A673 (cell line): ENCODE data around the gene VPS9D1. TPM values are rescaled to one million over a fixed set of nuclear protein-coding genes. Genes with fewer than 3 reads are reported as not detected.
"Not testable (repeated sequence)": the region's sequence is repeated elsewhere in the genome, so short reads cannot be mapped to it uniquely, and the experiment has no call there.

Experiments
- BruUV-seq: library from RNA; stranded (reverse); fragments of 400-500 nt; replicated peaks from 2 replicates; lab custom pipeline; 2021; lab: Mats Ljungman, UMichigan
- CTCF ChIA-PET: fragments of 300-600 bp; sonication (Branson Sonifier 250); formaldehyde crosslinking; loops from one replicate; lab custom pipeline; 2022; ENCODE audit warnings: antibody characterized with exemption; lab: Charles Lee
- POLR2A ChIA-PET: fragments of 300-600 bp; sonication (Branson Sonifier 250); formaldehyde crosslinking; loops from one replicate; lab custom pipeline; 2022; ENCODE audit warnings: antibody characterized with exemption; ENCODE audit not compliant: low non-redundant PET; lab: Charles Lee
- DNase-seq: peaks from one replicate; pipeline ENCODE4 v3.0.0-alpha.2; 2015; ENCODE audit warnings: low spot score
- H3K27ac ChIP-seq: fragments of 200-600 bp; sonication (generic); 2 replicates; pipeline ENCODE4 v1.5.1; 2016; ENCODE audit warnings: mixed run types, low read depth, mild to moderate bottlenecking, mixed read lengths, antibody characterized with exemption, low read length; ENCODE audit not compliant: poor library complexity, severe bottlenecking
- H3K27me3 ChIP-seq: fragments of 200-600 bp; sonication (generic); replicated peaks from 2 replicates; pipeline ENCODE4 v1.6.1; 2017; ENCODE audit warnings: mixed run types, low read depth, mild to moderate bottlenecking, mixed read lengths, antibody characterized with exemption, low read length; ENCODE audit not compliant: insufficient read depth, poor library complexity
- H3K36me3 ChIP-seq: fragments of 200-600 bp; sonication (generic); 2 replicates; pipeline ENCODE4 v1.6.1; 2016; ENCODE audit warnings: mixed run types, mild to moderate bottlenecking, mixed read lengths, antibody characterized with exemption, low read length; ENCODE audit not compliant: insufficient read depth, poor library complexity, severe bottlenecking
- H3K4me1 ChIP-seq: fragments of 200-600 bp; sonication (generic); 2 replicates; pipeline ENCODE4 v1.6.1; 2017; ENCODE audit warnings: mixed run types, mild to moderate bottlenecking, mixed read lengths, antibody characterized with exemption, low read length; ENCODE audit not compliant: insufficient read depth, poor library complexity, severe bottlenecking
- H3K4me3 ChIP-seq: fragments of 200-600 bp; sonication (generic); 2 replicates; pipeline ENCODE4 v1.5.1; 2016; ENCODE audit warnings: low read depth, mixed run types, mild to moderate bottlenecking, mixed read lengths, low read length; ENCODE audit not compliant: poor library complexity, severe bottlenecking
- H3K9me3 ChIP-seq: fragments of 200-600 bp; sonication (generic); 2 replicates; pipeline ENCODE4 v1.6.1; 2016; ENCODE audit warnings: mixed run types, low read depth, mild to moderate bottlenecking, mixed read lengths, antibody characterized with exemption, low read length; ENCODE audit not compliant: poor library complexity, severe bottlenecking
- EZH2 ChIP-seq: fragments of 200-600 bp; sonication (generic); IDR thresholded peaks from 2 replicates; pipeline ENCODE4 v1.6.1; 2017; ENCODE audit warnings: borderline replicate concordance, low read depth, mild to moderate bottlenecking, mixed read lengths, antibody characterized with exemption, low read length; ENCODE audit not compliant: poor library complexity, severe bottlenecking
- intact Hi-C: fragments of 100-400 bp; cut with micrococcal nuclease; formaldehyde crosslinking; loops from one replicate; pipeline ENCODE4 v1.10.0; 2022; ENCODE audit not compliant: unreplicated experiment
- total RNA-seq: library from RNA; stranded (reverse); gene quantifications from 2 replicates; pipeline ENCODE4 v1.2.3, GENCODE V29; 2021
- TF ChIP-seq, protein P1 (sequence below): fragments of 300-800, 200-600 bp; sonication (generic); conservative IDR thresholded peaks from 2 replicates; pipeline ENCODE4 v1.5.1; 2017; ENCODE audit warnings: low read depth, mild to moderate bottlenecking, antibody characterized with exemption, low read length, moderate library complexity, mixed read lengths

VPS9D1 gene
- total RNA-seq, 1 experiment from 2014 or later, result 3.4 TPM

DNA sequence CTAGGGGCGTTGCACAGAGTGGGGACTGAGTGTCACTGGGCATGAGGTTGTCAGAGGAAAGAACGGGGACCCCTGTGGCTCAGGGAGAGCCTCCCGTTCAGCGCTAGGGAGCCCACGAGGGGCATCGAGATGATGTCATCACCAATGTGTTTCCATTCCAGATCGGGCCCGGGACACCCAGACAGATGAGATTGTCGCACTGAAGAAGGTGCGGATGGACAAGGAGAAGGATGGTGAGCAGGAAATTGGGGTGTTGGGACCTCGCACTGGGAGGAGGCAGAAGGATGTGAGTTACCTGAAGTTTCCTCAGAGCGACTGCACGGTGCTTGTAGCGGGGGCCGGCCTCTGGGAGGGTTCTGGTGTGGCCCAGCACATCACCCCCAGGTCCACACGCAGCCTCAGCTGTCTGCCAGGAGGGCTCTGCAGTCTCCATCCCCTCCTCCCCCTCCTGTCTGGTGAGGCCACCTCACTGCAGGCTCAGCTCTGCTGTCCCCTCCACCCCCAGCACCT, 30.3 kb downstream of the VPS9D1 start:
- POLR2A ChIA-PET, result interaction anchor here (0.6 kb wide), 1 partner anchor 22 kb away, joined by 9 read pairs; no protein-coding TSS in a partner anchor
- Histone ChIP-seq H3K27me3 (no peaks in the 10 kb centered on the region), H3K27ac (no peak overlapping the region), H3K4me3 (no peak overlapping the region), H3K9me3 (no peaks in the 10 kb centered on the region), H3K4me1 (peaks cover 7% of the 10 kb centered on the region), H3K36me3 (peaks cover 59% of the 10 kb centered on the region)
- intact Hi-C loops, result no loop called here
- CTCF ChIA-PET, result no interaction called here
- no peak for TF ChIP-seq EZH2
- TF ChIP-seq, protein P1, sequence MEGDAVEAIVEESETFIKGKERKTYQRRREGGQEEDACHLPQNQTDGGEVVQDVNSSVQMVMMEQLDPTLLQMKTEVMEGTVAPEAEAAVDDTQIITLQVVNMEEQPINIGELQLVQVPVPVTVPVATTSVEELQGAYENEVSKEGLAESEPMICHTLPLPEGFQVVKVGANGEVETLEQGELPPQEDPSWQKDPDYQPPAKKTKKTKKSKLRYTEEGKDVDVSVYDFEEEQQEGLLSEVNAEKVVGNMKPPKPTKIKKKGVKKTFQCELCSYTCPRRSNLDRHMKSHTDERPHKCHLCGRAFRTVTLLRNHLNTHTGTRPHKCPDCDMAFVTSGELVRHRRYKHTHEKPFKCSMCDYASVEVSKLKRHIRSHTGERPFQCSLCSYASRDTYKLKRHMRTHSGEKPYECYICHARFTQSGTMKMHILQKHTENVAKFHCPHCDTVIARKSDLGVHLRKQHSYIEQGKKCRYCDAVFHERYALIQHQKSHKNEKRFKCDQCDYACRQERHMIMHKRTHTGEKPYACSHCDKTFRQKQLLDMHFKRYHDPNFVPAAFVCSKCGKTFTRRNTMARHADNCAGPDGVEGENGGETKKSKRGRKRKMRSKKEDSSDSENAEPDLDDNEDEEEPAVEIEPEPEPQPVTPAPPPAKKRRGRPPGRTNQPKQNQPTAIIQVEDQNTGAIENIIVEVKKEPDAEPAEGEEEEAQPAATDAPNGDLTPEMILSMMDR, result no peak
- DNase-seq, result no peak
- no TSS peak for BruUV-seq

DNA sequence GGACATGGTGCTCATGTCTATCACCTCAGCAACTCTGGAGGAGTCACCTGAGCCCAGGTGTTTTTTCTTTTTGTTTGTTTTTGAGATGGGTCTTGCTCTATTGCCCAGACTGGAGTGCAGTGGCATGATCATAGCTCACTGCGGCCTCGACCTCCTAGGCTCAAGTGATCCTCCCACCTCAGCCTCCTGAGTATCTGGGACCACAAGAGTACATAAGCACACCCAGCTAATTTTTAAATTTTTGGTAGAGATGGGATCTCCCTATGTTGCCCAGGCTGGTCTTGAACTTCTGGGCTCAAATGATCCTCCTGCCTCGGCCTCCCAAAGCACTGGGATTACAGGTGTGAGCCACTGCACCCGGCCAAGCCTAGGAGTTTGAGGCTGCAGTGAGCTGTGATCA, 31.1 kb downstream of the VPS9D1 start:
- intact Hi-C loops, H3K27ac ChIP-seq, BruUV-seq, H3K9me3 ChIP-seq, H3K4me1 ChIP-seq, H3K27me3 ChIP-seq, H3K4me3 ChIP-seq, CTCF ChIA-PET, DNase-seq: not testable (repeated sequence)
- peaks cover 53% of the 10 kb centered on the region for H3K36me3 ChIP-seq
- POLR2A ChIA-PET, result interaction anchor here (0.7 kb wide), 1 partner anchor 11 kb away, joined by 3 read pairs; no protein-coding TSS in a partner anchor

DNA sequence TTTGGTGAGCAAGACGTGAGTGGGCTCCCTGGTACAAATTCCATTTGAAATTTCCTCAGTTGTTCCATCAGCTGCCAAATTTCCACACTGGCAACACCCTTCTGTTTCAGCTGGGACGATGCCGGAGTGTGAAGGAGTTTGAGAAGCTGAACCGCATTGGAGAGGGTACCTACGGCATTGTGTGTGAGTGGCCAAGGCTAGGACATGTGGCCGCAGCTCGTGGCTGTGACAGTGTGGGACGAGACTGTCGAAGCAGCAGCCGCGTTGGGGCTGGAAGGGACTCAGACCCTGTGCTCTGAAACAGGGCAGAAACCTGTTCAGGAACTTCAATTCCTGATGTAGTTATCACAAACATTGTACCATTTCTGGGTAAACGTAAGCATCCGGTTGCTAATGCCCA, 31.6 kb downstream of the VPS9D1 start:
- peaks cover 7% of the 10 kb centered on the region for H3K4me1 ChIP-seq
- intact Hi-C loops, result no loop called here
- H3K27ac ChIP-seq, result no peak overlapping the region
- no TSS peak for BruUV-seq
- no peaks in the 10 kb centered on the region for H3K9me3 ChIP-seq
- ChIA-PET CTCF (no interaction called here), POLR2A (interaction anchor here (0.7 kb wide), 2 partner anchors 10 to 11 kb away, joined by 3 to 4 read pairs; no protein-coding TSS in a partner anchor)
- DNase-seq, result no peak
- peaks cover 50% of the 10 kb centered on the region for H3K36me3 ChIP-seq
- H3K4me3 ChIP-seq, result no peak overlapping the region
- TF ChIP-seq EZH2, result no peak
- TF ChIP-seq, protein P1, result no peak
- H3K27me3 ChIP-seq, result no peaks in the 10 kb centered on the region

DNA sequence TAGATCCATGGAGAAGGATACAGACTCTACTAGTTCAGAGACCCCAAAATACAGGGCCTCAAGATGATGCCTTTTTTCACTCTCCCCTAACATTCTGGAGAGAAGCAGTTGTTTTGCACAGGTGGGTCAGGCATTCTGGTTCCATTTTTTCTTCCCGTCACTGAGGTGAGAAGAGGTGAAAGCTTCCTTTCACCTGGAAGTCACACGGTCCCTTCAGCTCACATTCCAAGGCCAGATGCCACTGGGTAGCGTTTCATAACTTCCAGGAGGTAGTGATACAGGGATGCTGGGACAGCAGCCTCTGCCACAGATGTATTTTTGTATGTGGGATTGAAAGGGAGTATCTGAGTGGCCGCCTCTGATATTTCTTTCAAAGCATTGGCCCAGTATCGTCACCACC, 32.3 kb downstream of the VPS9D1 start:
- CTCF ChIA-PET, result no interaction called here
- POLR2A ChIA-PET, result interaction anchor here (0.7 kb wide), 1 partner anchor 11 kb away, joined by 4 read pairs; no protein-coding TSS in a partner anchor
- Histone ChIP-seq H3K4me1 (peaks cover 7% of the 10 kb centered on the region), H3K27me3 (no peaks in the 10 kb centered on the region), H3K27ac (no peak overlapping the region), H3K36me3 (peaks cover 43% of the 10 kb centered on the region), H3K9me3 (no peaks in the 10 kb centered on the region), H3K4me3 (no peak overlapping the region)
- intact Hi-C loops, result no loop called here
- no peak for DNase-seq
- BruUV-seq, result no TSS peak
- TF ChIP-seq, protein P1, result no peak
- TF ChIP-seq EZH2, result no peak
